Gastrocnemius medialis (tissue), 4 donors: ENCODE data around the gene FUT3. TPM values are rescaled to one million over a fixed set of nuclear protein-coding genes. Genes with fewer than 3 reads are reported as not detected.

Experiments
- ATAC-seq, 2 donors: fragments of 150-250 bp; one replicate each; pipeline ENCODE4 v1.9.1; 2016
- DNase-seq, 2 donors: peaks; one replicate each; pipeline ENCODE4 v3.0.0-alpha.2; 2019
- H3K27ac ChIP-seq, 4 donors: fragments of 200-600 bp; sonication (generic); 1 replicate in 1 of 4; 2 replicates in 3 of 4; pipeline ENCODE4 v1.5.1; 2016 to 2018; ENCODE audit warnings: mild to moderate bottlenecking in 2 of 4, moderate library complexity in 1 of 4
- H3K27me3 ChIP-seq, 3 donors: fragments of 200-600 bp; sonication (generic) in 2 of 3; 1 replicate in 1 of 3; 2 replicates in 2 of 3; pipeline versions ENCODE4 v1.5.1 to v1.6.0; 2016 to 2019; ENCODE audit warnings: mild to moderate bottlenecking in 1 of 3, moderate library complexity in 1 of 3
- H3K36me3 ChIP-seq, 2 donors: fragments of 200-600 bp; sonication (generic) in 1 of 2; one replicate each; pipeline ENCODE4 v1.5.1; 2017 to 2018
- H3K4me1 ChIP-seq, 2 donors: fragments of 200-600 bp; sonication (generic) in 1 of 2; one replicate each; pipeline ENCODE4 v1.5.1; 2016 to 2017; ENCODE audit warnings: mild to moderate bottlenecking in 2 of 2
- H3K4me3 ChIP-seq, 4 donors: fragments of 200-600 bp; sonication (generic) in 3 of 4; 1 replicate in 1 of 4; 2 replicates in 3 of 4; pipeline ENCODE4 v1.5.1; 2016 to 2019; ENCODE audit warnings: mild to moderate bottlenecking in 2 of 4
- H3K9me3 ChIP-seq, 3 donors: fragments of 200-600 bp; sonication (generic) in 2 of 3; 1 replicate in 1 of 3; 2 replicates in 2 of 3; pipeline ENCODE4 v1.5.1; 2016 to 2019
- CTCF ChIP-seq, 5 experiments: fragments of 450-650 bp in 3 of 5; fragments of 200-600 bp in 2 of 5; sonication (generic) in 2 of 5; IDR thresholded peaks in 4 of 5; conservative IDR thresholded peaks in 1 of 5; 1 replicate in 4 of 5; 2 replicates in 1 of 5; pipeline ENCODE4 v1.5.1; 2016 to 2019; ENCODE audit warnings: antibody characterized with exemption in 5 of 5, mild to moderate bottlenecking in 3 of 5, moderate library complexity in 3 of 5
- POLR2A ChIP-seq, 2 donors: fragments of 450-650 bp; IDR thresholded peaks; one replicate each; pipeline ENCODE4 v1.6.1; 2017; ENCODE audit warnings: antibody characterized with exemption in 2 of 2, mild to moderate bottlenecking in 2 of 2, moderate library complexity in 2 of 2
- in situ Hi-C, 4 donors: fragments of 200-750 bp; cut with MboI; loops; one replicate each; pipeline versions ENCODE4 v1.15.0 to v1.8.0; 2017; ENCODE audit warnings: low sequenced_read_pairs in 4 of 4
- intact Hi-C: fragments of 100-400 bp; cut with DNase I; formaldehyde crosslinking; loops from one replicate; pipeline ENCODE4 v1.15.1; 2023; ENCODE audit warnings: low total_unique reads
- total RNA-seq, 4 donors: library from RNA; depleted of rRNA; stranded (reverse); fragments of >200 nt; gene quantifications; one replicate each; pipeline versions ENCODE4 v1.1.0 to v1.2.3, GENCODE V29; 2016

Gene FUT3
- total RNA-seq, 4 donors from 2014 or later: 0.32 TPM; not detected in 3

DNA sequence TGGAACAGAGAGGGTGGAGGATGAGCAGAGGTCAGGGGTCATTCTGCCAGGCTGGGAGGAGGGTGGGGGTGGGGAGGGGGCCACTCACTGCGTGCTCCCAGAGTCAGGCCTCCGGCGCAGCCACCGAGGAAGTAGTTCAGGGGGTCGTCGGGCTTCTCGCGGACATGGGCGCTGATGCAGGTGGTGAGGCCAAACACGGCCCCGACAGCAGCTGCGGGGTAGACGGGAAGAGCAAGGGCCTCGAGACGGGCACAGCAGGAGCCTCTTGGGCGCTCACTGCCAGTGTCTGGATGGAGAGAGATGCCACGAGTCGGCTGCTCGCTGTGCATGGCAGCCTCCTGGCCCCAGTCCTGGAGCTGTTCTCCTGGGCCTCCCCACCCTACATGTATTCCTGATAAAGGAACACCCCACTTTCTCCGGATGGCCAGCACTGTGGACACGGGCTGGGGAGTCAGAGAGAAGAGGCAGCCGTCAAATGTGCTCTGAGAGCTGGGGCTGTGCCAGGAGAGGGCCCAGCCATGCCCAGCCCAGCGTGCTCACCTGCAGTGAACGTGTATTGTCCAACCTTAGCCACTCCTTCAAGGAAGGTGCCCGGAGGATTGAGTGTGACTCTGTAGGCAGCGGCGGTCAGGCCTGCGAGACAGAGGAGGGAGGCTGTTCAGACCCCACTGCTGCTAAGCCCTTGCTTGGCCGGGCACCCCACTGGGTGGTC is 45.3 kb upstream of the FUT3 start:
- in situ Hi-C loops (no loop called here), intact Hi-C loops (no loop called here)
- no peak for TF ChIP-seq POLR2A (IDR thresholded peaks at IDR 0.05)
- TF ChIP-seq CTCF (IDR thresholded peaks at IDR 0.05 in 4 of 5, conservative IDR thresholded peaks at IDR 0.05 in 1 of 5): no peak
- DNase-seq (no peak), ATAC-seq (no peak)
- Histone ChIP-seq H3K4me3 (no peak overlapping the region), H3K27ac (no peak overlapping the region), H3K36me3 (peaks cover 0 to 27% of the 10 kb centered on the region in 2 donors), H3K4me1 (peaks cover 0 to 11% of the 10 kb centered on the region in 2 donors), H3K27me3 (peaks cover 3 to 5% (median 5%) of the 10 kb centered on the region in 3 donors), H3K9me3 (no peaks in the 10 kb centered on the region)

GRCh38 chr19:5895890-5896289 is 44.6 kb upstream of the FUT3 start:
- no peak for ATAC-seq

GRCh38 chr19:5895409-5895808 is 44.2 kb upstream of the FUT3 start:
- H3K4me3 ChIP-seq: no peak overlapping the region
- in situ Hi-C loops (no loop called here), intact Hi-C loops (no loop called here)
- no peak overlapping the region for H3K27ac ChIP-seq
- TF ChIP-seq POLR2A (IDR thresholded peaks at IDR 0.05): no peak
- H3K36me3 ChIP-seq: peaks cover 0 to 23% of the 10 kb centered on the region in 2 donors
- peaks cover 14 to 16% (median 14%) of the 10 kb centered on the region in 3 donors for H3K27me3 ChIP-seq
- DNase-seq (no peak), ATAC-seq (no peak)
- H3K9me3 ChIP-seq: no peaks in the 10 kb centered on the region
- peaks cover 0 to 11% of the 10 kb centered on the region in 2 donors for H3K4me1 ChIP-seq

More at GRCh38 chr19:5895890-5896289, 44.6 kb upstream of the FUT3 start:
- H3K27me3 ChIP-seq: peaks cover 9 to 11% (median 10%) of the 10 kb centered on the region in 3 donors
- peaks cover 0 to 11% of the 10 kb centered on the region in 2 donors for H3K4me1 ChIP-seq
- peaks cover 0 to 23% of the 10 kb centered on the region in 2 donors for H3K36me3 ChIP-seq
- no peaks in the 10 kb centered on the region for H3K9me3 ChIP-seq
- DNase-seq: no peak
- intact Hi-C loops: no loop called here
- TF ChIP-seq CTCF (IDR thresholded peaks at IDR 0.05 in 4 of 5, conservative IDR thresholded peaks at IDR 0.05 in 1 of 5) (no peak), POLR2A (IDR thresholded peaks at IDR 0.05) (no peak)
- in situ Hi-C loops: no loop called here
- H3K4me3 ChIP-seq: no peak overlapping the region
- H3K27ac ChIP-seq: no peak overlapping the region

DNA sequence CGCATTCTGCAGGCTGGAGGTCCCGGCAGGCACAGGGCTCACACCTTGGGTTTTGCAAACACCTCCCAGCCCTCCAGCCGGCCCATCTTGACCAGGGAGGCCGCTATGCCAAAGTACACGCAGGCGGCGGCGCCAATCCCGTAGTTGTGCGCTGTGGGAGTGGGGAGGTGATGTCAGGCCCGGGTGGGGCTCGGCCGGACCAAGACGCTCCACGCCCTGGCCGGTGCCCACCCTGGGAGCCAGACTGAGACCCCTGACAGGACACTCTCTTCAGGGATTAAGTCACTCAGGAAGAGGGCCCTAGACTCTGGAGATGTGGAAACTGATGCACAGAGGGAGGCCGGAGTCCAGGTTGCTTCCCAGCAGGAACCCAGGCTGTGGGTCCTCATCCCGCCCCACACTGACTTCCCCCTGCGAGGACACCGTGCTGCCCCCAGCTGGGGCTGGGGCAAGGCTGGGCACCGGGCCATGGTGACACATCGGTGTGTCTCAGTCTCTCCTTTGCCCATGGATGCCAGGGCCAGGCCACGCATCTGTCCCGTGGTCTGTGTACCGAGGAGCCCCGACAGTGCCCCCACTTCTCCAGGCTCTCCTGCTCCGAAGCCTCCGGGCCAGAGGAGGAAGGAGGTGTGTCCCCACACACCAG is 43.6 kb upstream of the FUT3 start:
- Histone ChIP-seq H3K9me3 (no peaks in the 10 kb centered on the region), H3K27me3 (peaks cover 18 to 21% (median 19%) of the 10 kb centered on the region in 3 donors), H3K4me1 (peaks cover 0 to 11% of the 10 kb centered on the region in 2 donors), H3K4me3 (no peak overlapping the region), H3K36me3 (peaks cover 0 to 23% of the 10 kb centered on the region in 2 donors), H3K27ac (no peak overlapping the region)
- in situ Hi-C loops: no loop called here
- intact Hi-C loops: no loop called here
- TF ChIP-seq CTCF (IDR thresholded peaks at IDR 0.05 in 4 of 5, conservative IDR thresholded peaks at IDR 0.05 in 1 of 5) (no peak), POLR2A (IDR thresholded peaks at IDR 0.05) (no peak)
- no peak for DNase-seq
- no peak for ATAC-seq
